HepG2 (cell line): ENCODE results near the gene AFF1. TPM values are rescaled to one million over a fixed set of nuclear protein-coding genes. Genes with fewer than 3 reads are reported as not detected.
A peak's percentile ranks its signal among the peaks of the same experiment; 100 is the strongest.

ENCODE experiments used
- ARNT2 ChIP-seq: sonication (generic); formaldehyde crosslinking; IDR thresholded peaks from 2 replicates; pipeline ENCODE4 v1.8.0; 2022; ENCODE audit warnings: mild to moderate bottlenecking, low read depth, missing genetic modification reagents, moderate library complexity
- CREB1 ChIP-seq, 2 experiments: fragments of 450-650 bp in 1 of 2; IDR thresholded peaks; 2 replicates each; pipeline ENCODE4 v1.6.1; 2016 to 2017; ENCODE audit warnings: control low read depth in 1 of 2, mild to moderate bottlenecking in 1 of 2, missing compliant biosample characterization in 1 of 2, missing genetic modification characterization in 1 of 2
- ERF ChIP-seq: IDR thresholded peaks from 2 replicates; pipeline ENCODE4 v1.6.1; 2018; ENCODE audit warnings: missing biosample characterization, missing genetic modification reagents
- HCFC1 ChIP-seq: fragments of 150-350 bp; IDR thresholded peaks from 2 replicates; pipeline ENCODE4 v1.6.1; 2014; ENCODE audit warnings: low read depth, low read length
- MEF2D ChIP-seq: sonication (generic); formaldehyde crosslinking; IDR thresholded peaks from 2 replicates; pipeline ENCODE4 v1.5.1; 2020; ENCODE audit warnings: mild to moderate bottlenecking, missing genetic modification reagents
- NCOA2 ChIP-seq: sonication (generic); formaldehyde crosslinking; IDR thresholded peaks from 2 replicates; pipeline ENCODE4 v1.8.0; 2022; ENCODE audit warnings: inconsistent platforms
- NONO ChIP-seq, 2 experiments: fragments of 450-650 bp in 1 of 2; sonication (generic) in 1 of 2; formaldehyde crosslinking in 1 of 2; IDR thresholded peaks in 1 of 2; conservative IDR thresholded peaks in 1 of 2; 2 replicates each; pipeline versions ENCODE4 v1.6.1 to v1.8.0; 2017 to 2022; ENCODE audit warnings: mild to moderate bottlenecking in 1 of 2, missing genetic modification reagents in 1 of 2, moderate library complexity in 1 of 2
- PHB2 ChIP-seq: fragments of 450-650 bp; IDR thresholded peaks from 2 replicates; pipeline ENCODE4 v1.6.1; 2018; ENCODE audit not compliant: partially characterized antibody
- POGK ChIP-seq: sonication (generic); formaldehyde crosslinking; conservative IDR thresholded peaks from 2 replicates; pipeline ENCODE4 v1.8.0; 2022; ENCODE audit warnings: mild to moderate bottlenecking, moderate library complexity, missing genetic modification reagents
- PRDM4 ChIP-seq: sonication (generic); formaldehyde crosslinking; IDR thresholded peaks from 2 replicates; pipeline ENCODE4 v1.9.0; 2021; ENCODE audit warnings: missing genetic modification reagents, borderline replicate concordance
- RFX1 ChIP-seq: fragments of 450-650 bp; IDR thresholded peaks from 2 replicates; pipeline ENCODE4 v1.6.1; 2017
- SOX6 ChIP-seq, 2 experiments: fragments of 450-650 bp in 1 of 2; sonication (generic) in 1 of 2; formaldehyde crosslinking in 1 of 2; IDR thresholded peaks; 2 replicates each; pipeline versions ENCODE4 v1.4.0 to v1.6.1; 2017 to 2020; ENCODE audit warnings: antibody characterized with exemption in 1 of 2, mild to moderate bottlenecking in 1 of 2, missing genetic modification reagents in 1 of 2
- THRA ChIP-seq: sonication (generic); formaldehyde crosslinking; IDR thresholded peaks from 2 replicates; pipeline ENCODE4 v1.4.0; 2020; ENCODE audit warnings: missing genetic modification reagents, borderline replicate concordance
- ZMYM3 ChIP-seq: sonication (generic); formaldehyde crosslinking; IDR thresholded peaks from 2 replicates; pipeline ENCODE4 v1.5.1; 2020; ENCODE audit warnings: mild to moderate bottlenecking, missing genetic modification reagents
- ZNF609 ChIP-seq: sonication (generic); formaldehyde crosslinking; IDR thresholded peaks from 2 replicates; pipeline ENCODE4 v1.4.0; 2020; ENCODE audit warnings: mild to moderate bottlenecking, missing genetic modification reagents, borderline replicate concordance
- ZNF7 ChIP-seq: IDR thresholded peaks from 2 replicates; pipeline ENCODE4 v1.6.1; 2016; ENCODE audit warnings: missing biosample characterization, missing genetic modification reagents
- ZNF883 ChIP-seq: sonication (generic); formaldehyde crosslinking; IDR thresholded peaks from 2 replicates; pipeline ENCODE4 v1.5.1; 2020; ENCODE audit warnings: mild to moderate bottlenecking, missing genetic modification reagents; ENCODE audit errors: not compliant biosample characterization
- polyA plus RNA-seq, 8 experiments: library from polyadenylated mRNA; depleted of rRNA in 3 of 8; stranded (reverse) in 7 of 8; unstranded in 1 of 8; fragments of >200 nt; fragmentation: Illumina TruSeq in 4 of 8; extraction: Trizol in 4 of 8; gene quantifications; 2 replicates each; pipeline versions ENCODE4 v1.2.1 to v1.2.3, GENCODE V29; 2011 to 2016; ENCODE audit warnings: low read depth in 4 of 8, missing spikeins in 1 of 8, mixed read lengths in 1 of 8; ENCODE audit not compliant: insufficient read depth in 1 of 8
- total RNA-seq, 5 experiments: library from RNA; depleted of rRNA; stranded (reverse); fragments of >200 nt; fragmentation: Illumina TruSeq; extraction: Trizol; gene quantifications; 2 replicates each; pipeline ENCODE4 v1.2.3, GENCODE V29; 2016; ENCODE audit warnings: low read depth in 1 of 5

The AFF1 gene
- total and polyA plus RNA-seq, 2 of the 13 experiments (the other 11 are each of a cell fraction or from before 2014, with no cell fraction given): 15.5 to 15.9 TPM

GRCh38 chr4:86891762-86892635 lies 42.8 kb upstream of the AFF1 start, which contains the start of gene C4orf36 (continued):
- TF ChIP-seq ZNF609 (CRISPR knock-in tag) (no peak), PRDM4 (CRISPR knock-in tag) (no peak), SOX6 (IDR thresholded peaks at IDR 0.05) (no peak), SOX6 (CRISPR knock-in tag; IDR thresholded peaks at IDR 0.05) (no peak; the same call in 1 of the 2 replicates), ZMYM3 (no peak), POGK (no peak), ZNF883 (CRISPR knock-in tag) (peak; percentile 49), PHB2 (no peak), ZNF7 (CRISPR knock-in tag) (no peak), NONO (IDR thresholded peaks at IDR 0.05) (no peak), NONO (CRISPR knock-in tag; conservative IDR thresholded peaks at IDR 0.05) (0 out of 2 replicates have a peak, but pooled peaks have one; percentile 25), ERF (CRISPR knock-in tag) (no peak), RFX1 (no peak), NCOA2 (no peak), MEF2D (CRISPR knock-in tag) (no peak), HCFC1 (no peak), ARNT2 (CRISPR knock-in tag) (peak; percentile 42; the same call in 1 of the 2 replicates), THRA (no peak), CREB1 (IDR thresholded peaks at IDR 0.05) (no peak), CREB1 (CRISPR knock-in tag; IDR thresholded peaks at IDR 0.05) (no peak)
